Stimulated activated CD4-positive, alpha-beta T cell treated with anti-CD3 and anti-CD28 coated beads, Interleukin-12 subunit alpha, Interleukin-12 subunit beta, amount 100 ng/mL, for 24 hours (primary cell): ENCODE results near the gene ZC3H6.
"Not testable (repeated sequence)": the region's sequence is repeated elsewhere in the genome, so short reads cannot be mapped to it uniquely, and the experiment has no call there.

Experiments used
- DNase-seq, 2 experiments: peaks; one replicate each; pipeline ENCODE4 v3.0.0-alpha.2; 2020; ENCODE audit warnings: low read depth in 2 of 2

Gene ZC3H6

DNA sequence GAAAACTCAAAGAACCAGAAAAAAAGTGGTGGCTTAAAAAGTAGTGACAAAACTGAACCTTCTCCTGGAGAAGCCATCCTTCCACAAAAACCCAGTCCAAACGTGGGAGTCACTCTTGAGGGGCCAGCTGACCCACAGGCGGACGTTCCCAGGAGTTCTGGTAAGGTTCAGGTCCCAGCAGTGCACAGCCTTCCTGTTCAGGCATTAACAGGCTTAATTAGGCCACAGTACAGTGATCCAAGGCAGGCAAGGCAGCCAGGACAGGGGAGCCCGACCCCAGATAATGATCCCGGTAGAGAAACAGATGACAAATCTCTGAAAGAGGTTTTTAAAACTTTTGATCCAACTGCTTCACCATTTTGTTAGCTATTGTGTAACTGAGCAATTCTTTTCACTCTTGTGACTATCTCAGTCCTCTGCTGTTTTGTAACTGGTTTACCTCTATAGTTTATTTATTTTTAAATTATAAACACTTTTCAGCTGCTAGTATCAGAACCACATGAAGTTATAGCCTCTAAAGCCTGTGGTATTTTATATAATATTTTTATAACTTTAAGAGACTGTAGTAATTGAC is 56.8 kb downstream of the ZC3H6 start:
- DNase-seq: no peak

DNA sequence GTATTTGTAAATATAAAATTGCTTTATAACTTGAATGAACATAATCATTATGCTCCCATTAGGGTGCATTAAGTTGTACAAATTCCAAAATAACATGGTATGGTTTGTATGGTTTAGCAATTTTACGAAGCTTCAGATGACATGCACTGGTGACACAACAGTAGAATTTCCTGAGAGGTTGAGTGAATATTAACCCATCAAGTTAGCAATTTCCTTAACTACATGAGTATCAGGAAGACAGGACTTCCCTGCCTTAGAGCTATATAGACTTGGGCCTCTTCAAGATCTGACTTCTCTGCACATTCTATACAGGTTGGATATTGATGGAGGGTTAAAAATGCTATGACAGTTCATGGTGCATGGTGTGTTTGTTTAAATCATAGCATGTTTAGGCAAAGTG is 60.2 kb downstream of the ZC3H6 start:
- DNase-seq: no peak

DNA sequence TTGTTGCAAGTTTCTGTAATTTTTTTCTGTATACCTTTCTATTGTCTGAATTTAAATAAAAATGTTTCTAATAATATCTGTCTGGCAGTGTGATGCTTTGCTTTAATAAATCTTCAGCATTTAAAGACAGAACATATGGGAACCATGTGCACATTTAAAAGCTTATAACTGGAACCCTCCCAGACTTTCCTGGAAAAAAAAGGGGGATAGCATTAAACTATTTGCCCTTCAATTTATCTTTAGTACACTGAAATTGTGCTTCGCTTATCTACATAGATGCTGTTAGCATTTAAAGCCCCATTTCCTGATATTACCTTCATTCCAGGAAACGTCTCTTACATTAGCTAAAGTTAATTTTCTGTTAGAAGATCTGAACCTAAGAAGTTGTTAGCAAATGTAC is 64.6 kb downstream of the ZC3H6 start:
- no peak for DNase-seq

DNA sequence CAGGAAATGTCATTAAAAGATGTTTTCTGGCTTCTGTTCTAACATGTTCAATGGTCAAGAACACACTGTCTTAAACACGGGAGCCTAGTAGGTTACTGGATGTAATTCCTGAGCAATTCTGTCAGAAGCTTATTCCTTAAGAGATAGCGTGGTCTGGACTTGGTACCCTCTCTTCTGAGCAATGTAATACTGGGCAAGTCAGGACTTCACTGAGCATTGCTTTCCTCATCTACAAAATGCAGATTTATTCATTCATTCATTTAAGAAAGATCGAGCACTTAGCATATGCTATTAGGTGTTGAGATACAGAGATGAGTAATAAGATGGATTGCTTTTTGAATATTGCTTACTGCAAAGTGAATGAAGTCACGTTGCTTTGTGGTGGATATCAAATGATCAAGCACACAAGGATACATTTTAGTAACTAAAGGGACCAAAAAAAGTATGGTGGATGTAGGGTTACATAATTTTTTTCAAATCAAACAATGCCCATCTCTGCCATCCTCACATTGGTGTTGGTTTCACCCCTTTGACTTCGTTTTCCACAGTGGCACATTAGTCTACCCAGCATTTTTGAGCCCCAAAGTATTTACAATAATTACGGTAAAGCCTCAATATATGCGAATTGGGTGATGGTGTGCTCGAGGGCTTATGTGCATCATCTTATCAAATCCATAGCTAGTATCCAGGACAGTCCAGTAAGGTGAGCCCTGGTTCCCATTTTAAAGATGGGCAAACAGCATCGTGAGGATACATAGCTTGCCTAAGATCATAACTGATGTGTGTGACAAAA is 65.3 kb downstream of the ZC3H6 start:
- no peak for DNase-seq

DNA sequence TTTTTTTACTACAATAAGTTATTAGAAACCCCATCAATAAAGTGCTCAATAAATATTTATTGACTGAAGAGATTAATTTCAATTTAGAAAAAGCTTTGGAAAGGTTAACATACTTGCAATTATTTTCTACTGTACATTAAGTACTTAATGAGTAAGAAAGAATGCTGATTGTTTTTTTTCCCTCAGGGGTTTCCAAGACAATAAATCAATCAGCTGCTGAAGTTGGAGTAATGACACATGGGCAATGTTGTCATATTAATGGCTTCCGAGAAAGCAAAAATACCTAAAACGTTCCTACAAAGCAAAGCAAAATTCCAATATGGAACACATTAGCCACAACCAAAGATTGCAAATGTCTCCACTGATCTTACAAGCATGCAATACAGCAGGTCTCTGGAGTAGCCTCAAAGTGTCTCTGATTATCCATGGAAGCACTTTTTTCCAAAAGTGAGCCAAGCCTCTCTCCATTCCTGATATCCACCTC is 66.7 kb downstream of the ZC3H6 start:
- DNase-seq: no peak

DNA sequence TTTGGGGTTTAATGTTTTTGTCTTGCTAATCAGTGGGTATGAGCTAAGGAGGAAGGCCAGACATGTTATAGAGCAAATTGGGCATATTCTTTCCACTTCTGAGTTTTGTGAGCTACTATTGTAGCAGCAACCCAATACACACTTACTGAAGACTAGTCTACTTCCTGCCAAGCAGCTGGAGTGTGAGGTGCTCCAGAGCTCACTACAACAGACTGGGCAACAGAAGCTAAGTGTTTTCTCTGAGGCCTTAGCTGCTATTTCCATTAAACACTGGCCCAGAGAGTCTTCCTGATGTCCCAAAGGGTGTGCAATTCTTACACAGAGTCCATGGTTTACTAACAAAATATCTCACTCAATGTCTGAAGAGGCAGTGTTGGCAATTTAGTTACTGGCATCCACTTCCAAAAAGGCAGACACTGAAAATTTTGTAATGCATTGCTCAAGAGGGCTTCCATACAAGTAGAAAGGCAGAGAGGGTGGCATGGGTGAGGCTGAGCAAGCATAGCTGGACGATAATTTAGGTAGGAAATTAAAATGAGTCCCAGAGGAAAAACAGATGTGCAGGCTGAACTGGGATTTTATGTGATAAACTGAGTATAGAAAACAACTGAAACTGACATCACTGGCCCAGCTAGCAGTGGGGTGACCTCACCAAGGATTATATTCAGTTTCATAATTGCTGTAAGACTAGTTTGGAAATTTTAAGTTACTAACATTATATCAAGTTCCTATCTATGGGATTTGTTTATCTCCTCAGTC is 68.6 kb downstream of the ZC3H6 start:
- DNase-seq: no peak

DNA sequence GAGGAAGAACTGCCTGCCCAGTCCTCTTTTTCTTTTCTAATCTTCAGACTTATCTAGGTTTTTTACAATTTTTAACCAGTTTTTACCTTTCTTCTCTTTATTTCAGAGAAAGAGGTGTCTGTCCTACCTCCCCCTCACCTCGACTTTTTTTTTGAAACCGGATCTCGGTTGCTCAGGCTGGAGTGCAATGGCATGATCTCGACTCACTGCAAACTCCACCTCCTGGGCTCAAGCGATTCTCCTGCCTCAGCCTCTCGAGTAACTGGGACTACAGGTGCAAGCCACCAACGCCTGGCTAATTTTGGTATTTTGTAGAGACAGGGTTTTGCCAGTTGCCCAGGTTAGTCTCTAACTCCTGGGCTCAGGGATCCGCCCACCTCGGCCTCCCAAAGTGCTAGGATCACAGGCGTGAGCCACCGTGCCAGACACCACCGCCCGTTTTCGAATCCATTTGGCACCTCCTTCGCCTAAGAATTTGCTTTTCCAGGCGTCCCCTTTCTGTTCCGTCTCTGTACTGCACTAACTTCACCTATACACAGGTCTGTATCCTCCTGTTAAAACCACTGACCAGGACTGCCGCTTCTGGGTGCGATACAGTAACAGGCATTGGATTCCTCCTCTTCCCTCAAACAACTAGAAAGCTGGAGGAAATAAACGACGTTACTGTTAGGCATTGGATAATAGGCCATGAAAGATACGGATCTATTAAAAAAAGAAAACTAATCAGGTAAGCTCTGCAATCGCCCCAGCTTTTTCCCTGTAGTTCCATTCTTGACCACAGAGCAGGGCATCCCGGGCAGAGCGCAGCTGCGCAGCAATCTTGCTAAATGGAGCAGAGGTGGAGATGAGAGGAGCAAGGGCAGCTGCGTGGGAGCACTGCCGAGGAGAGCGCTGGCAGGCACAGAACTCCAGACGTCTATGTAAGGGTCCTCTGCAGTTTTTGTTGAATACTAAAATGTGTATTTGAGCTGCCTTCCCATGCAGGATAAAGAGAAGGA is 69.9 kb downstream of the ZC3H6 start:
- no peak for DNase-seq

DNA sequence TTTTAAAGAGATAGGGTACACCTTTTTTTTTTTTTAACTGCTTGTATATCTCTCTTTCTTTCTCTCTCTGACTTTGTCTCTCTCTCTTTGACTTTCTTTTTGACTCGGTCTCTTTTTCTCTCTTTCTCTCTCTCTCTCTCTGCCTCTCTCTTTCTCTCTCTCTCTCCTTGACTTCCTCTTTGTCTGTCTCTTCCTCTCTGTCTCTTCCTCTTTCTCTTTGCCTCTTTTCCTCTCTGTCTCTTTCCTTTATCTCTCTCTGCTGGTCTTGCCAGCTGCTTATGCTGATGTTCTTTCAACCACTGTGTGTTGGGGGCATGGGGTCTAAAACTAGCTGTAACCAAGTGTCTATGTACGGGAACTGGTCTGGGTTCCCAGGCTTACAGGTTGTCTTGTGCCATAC is 76.9 kb downstream of the ZC3H6 start:
- DNase-seq: not testable (repeated sequence)

DNA sequence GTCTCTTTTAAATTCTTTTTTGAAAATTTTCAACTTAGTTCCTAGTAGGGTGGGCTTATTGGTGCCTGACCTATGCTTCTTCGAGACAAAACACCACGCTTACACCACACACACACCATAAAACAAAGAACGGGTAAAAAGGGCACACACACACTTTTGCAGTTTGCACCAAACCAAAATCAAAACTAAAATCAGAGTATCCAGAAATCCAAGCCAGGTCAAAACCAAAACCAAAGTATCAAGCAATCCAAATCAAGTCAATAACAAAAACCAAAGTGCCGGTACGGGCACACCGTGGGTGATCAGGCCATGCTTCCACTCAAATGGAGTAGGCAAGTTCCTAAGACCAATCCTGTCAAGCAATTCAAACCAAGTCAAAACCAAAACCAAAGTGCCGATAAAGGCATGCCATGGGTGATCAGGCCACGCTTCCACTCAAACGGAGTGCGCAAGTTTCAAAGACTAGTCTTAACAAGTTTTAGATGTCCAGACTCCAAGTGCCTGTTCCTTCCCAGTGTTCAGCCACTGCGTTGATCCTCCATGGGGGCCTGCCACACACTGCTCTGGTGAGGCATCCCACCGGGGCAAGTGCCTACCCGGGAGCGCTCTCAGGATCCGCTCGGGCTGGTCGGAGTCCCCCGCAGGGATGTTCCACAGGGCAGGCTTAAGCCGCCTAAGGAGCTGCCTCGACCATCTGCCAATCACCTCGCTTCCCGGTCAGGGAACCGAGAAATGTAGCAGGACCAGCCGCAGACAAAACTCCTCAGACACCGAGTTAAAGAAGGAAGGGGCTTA is 77.6 kb downstream of the ZC3H6 start:
- DNase-seq: not testable (repeated sequence)

DNA sequence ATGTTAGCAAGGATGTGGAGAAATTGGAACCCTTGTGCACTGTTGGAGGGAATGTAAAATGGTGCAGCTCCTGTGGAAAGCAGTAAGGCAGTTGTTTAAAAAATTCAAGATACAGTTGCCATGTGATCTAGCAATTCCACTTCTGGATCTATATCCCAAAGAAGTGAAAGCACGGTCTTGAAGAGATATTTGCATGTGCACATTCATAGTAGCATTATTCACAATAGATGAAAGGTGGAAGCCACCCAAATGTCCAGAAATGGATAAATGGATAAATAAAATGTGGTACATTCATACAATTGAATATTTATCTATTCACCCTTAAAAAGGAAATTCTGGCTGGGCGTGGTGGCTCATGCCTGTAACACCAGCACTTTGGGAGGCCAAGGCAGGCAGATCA is 78.9 kb downstream of the ZC3H6 start:
- DNase-seq: not testable (repeated sequence)

DNA sequence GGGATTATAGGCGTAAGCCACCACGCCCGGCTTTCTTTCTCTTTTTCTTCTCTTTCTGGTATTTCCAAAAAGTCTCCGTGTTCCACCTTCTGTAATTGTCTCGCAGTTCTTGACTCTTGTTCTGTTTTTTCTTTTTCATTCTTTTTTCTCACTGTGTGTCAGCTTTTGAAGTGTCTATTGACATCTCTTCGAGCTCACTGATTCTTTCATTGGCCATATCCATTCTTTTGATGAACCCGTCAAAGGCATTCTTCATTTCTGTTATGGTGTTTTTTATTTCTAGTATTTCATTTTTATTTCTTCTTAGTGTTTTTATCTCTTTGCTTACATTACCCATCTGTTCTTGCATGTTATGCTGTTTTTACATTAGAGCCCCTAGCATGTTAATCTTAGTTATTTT is 84.7 kb downstream of the ZC3H6 start:
- not testable (repeated sequence) for DNase-seq
